GM21723 (cell line): ENCODE results near the gene HRH4.

Source experiments
- ATAC-seq: cut with Tn5 transposase; IDR thresholded peaks from one replicate; pipeline ENCODE4 v1.9.1; 2021; ENCODE audit warnings: mild to moderate bottlenecking, moderate library complexity; ENCODE audit not compliant: unreplicated experiment

The HRH4 gene, protein sequence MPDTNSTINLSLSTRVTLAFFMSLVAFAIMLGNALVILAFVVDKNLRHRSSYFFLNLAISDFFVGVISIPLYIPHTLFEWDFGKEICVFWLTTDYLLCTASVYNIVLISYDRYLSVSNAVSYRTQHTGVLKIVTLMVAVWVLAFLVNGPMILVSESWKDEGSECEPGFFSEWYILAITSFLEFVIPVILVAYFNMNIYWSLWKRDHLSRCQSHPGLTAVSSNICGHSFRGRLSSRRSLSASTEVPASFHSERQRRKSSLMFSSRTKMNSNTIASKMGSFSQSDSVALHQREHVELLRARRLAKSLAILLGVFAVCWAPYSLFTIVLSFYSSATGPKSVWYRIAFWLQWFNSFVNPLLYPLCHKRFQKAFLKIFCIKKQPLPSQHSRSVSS

GRCh38 chr18:24460388-24460787 lies at the start of gene HRH4:
Gene HRH4, plus strand, starts transcription at chr18:24460637. Its CDS starts 92 bp downstream, at chr18:24460729.
- ATAC-seq, result no peak

GRCh38 chr18:24413148-24413547 lies 47.3 kb upstream of the HRH4 start:
- ATAC-seq, result no peak

DNA sequence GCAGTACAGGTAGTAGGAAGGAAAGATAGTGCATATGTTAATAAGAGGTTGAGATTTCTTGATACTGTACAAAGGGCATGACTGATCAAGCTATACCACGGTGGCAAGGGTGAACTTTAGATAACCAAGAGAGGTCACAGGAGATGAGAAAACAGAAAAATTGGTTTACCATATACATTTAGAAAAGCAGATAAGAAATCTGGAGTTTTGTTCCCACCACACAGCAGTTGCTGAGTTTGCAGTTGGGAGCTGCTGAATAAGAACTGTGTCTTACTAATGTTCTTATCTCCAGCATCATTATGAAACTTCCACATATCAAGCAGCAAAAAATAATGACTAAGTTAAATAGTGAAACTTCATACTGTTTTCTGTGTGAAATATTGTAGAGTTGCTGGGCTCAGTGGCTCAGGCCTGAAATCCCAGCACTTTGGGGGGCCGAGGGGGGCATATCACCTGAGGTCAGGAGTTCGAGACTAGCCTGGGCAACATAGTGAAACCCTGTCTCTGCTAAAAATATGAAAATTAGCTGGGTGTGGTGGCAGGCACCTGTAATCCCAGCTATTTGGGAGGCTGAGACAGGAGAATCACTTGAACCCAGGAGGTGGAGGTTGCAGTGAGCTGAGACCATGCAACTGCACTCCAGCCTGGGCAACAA lies 46.0 kb upstream of the HRH4 start:
- ATAC-seq, result no peak

DNA sequence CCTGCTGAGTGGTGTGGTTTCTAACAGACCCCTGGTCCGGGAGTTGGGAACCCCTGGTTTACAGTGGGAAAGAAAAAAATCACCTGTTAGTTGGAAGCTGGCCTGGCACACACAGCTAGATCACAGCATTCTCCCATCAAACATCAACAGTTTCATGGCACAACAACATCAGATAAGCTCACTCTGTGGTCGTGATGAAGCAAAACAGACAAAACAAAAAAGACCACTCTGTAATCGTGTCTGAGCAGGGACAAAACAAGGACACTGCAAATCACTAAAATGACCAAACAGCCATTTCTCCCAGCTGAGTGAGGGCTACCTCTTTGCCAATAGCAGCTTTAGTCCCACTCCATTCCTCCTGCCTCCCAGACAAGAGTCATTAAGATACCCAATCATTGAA lies 43.0 kb upstream of the HRH4 start:
- no peak for ATAC-seq

DNA sequence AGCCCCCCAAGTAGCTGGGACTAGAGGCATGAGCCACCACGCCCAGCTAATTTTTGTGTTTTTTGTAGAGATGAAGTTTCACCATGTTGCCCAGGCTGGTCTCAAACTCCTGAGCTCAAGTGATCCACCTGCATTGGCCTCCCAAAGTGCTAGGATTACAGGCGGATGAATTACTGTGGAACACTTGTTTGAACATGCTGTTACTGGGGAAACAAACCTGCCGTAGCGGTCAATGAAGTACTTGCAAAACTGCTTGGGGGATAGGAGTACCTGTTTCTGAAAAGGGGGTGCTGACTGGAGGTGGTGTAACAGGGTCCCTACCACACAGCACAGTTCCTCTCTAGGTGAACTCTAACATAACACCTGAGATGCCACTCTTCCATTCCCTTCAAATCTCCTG lies 39.9 kb upstream of the HRH4 start:
- ATAC-seq, result no peak

- no peak for ATAC-seq
Measured at GRCh38 chr18:24421831-24422230, 38.6 kb upstream of the HRH4 start.

- no peak for ATAC-seq
Measured at GRCh38 chr18:24426073-24426397, 34.4 kb upstream of the HRH4 start.

- ATAC-seq, result peak; percentile 90
Measured at GRCh38 chr18:24426398-24427294, 33.8 kb upstream of the HRH4 start, which contains the start of gene IMPACT. Gene IMPACT, plus strand, starts transcription at chr18:24426670. Its CDS starts 87 bp downstream, at chr18:24426757.

GRCh38 chr18:24427484-24427883 lies 33.0 kb upstream of the HRH4 start:
- no peak for ATAC-seq

DNA sequence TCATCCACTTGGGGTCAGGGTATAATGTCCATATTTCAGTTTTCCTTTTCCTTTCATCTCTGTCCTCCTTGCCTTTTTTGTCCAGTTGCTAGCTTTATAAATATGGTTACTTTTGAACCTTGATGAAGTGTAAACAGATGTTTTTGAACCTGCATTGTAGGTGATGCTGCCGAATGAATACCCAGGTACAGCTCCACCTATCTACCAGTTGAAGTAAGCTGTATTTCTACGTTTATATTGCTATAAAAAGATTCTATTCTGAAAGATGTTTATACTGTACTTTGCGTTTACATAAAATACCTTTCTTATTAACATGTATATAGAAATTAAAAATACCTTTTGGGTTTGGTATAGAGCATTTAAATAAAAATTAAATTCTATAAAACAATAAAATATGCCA lies 31.7 kb upstream of the HRH4 start:
- no peak for ATAC-seq

DNA sequence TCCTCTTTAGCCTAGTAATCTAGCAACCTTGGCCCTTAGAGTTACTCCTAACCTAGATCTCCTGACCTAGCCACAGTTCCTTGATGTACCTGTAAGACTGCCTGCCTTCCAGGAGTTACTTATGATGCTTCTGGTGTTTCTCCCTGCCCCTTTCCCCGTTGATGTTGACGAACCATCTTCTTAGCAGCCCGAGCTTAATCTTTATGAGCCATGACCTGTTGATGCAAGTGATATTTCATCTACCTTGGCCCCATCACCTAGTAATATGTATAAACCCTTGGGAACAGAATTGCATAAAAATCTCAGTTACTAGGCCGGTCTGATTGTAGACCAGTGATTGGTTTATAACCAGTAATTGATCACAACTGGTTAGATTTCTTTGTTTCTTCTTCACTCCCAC lies 31.2 kb upstream of the HRH4 start:
- ATAC-seq, result no peak

GRCh38 chr18:24432618-24433017 lies 27.8 kb upstream of the HRH4 start:
- no peak for ATAC-seq

DNA sequence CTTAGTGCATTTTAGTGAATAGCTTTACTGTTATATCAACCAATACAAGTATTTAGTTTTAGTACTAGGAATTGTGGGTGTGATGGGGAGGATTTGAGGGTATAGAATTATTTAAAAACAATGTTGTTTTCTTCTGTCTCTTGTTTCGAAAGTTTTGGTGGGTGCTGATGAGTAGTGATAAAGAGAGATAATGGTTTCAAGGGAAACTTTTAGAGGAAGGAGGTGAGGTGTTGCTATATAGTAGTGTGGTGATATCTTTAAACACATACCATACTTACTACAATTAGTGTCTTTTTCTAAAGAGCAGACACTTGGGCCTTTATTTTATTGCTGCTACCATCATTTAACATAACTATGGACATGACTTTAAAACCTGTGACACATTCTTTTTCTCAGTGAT lies 23.5 kb upstream of the HRH4 start:
- ATAC-seq, result no peak

DNA sequence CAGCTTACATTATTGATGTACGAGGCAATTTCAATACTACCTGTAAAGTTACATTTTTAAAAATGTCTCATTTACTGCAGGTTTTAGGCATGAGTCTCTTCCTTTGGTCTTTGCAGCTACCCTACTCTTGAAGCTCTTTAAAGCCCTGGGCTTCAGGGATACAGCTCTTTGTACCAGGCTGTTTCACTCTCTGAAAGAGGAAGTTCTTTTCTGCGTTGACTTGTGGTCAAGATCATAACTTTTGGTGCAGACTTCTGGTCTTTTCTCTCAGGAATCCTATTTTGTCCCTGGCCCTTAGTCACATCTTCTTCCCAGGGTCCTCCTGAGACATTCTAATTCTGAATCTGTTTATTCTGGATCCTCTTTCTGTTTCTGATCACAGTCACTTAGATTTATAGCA lies 16.6 kb upstream of the HRH4 start:
- ATAC-seq, result peak; percentile 71

- ATAC-seq, result peak; percentile 57
Measured at GRCh38 chr18:24446453-24446852, 14.0 kb upstream of the HRH4 start.

DNA sequence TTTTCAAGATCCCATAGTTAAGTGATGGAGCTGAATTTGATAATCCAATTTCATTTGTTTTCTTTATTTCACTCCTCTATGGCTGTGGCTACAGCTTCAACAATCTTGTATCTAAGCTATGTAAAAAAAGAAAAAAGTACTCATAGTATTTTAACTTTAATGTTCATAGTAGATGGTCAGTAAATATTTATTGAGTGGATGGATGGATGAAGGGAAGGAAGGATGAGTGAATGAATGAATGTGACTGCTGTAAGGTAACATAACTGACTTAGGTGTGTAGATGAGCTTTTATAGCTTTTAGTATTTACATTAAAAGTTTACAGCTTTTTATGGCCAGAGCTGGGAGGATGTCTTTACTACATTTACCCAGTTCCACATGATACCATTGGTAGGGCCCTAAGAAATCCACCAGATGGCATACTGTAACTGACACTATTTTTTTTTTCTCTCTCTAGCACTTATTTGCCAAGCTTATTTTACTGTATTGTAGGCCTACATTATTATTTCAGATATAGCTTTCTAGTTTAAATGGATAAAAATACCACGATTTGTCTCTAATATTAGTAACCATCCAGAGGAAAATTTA lies 13.4 kb upstream of the HRH4 start:
- no peak for ATAC-seq

GRCh38 chr18:24447961-24448360 lies 12.5 kb upstream of the HRH4 start:
- no peak for ATAC-seq

- ATAC-seq, result peak; percentile 82
Measured at GRCh38 chr18:24456549-24456948, 3.9 kb upstream of the HRH4 start.

GRCh38 chr18:24459772-24460171 lies 665 bp upstream of the HRH4 start:
- no peak for ATAC-seq

GRCh38 chr18:24461996-24462395 lies 1.6 kb downstream of the HRH4 start:
- no peak for ATAC-seq
